Suprapubic skin (tissue), 4 donors: ENCODE measurements around the gene AJAP1. TPM values are rescaled to one million over a fixed set of nuclear protein-coding genes. Genes with fewer than 3 reads are reported as not detected.

ENCODE experiments used
- DNase-seq, 2 donors: peaks; one replicate each; pipeline ENCODE4 v3.0.0-alpha.2; 2019; ENCODE audit warnings: low spot score in 2 of 2
- H3K27ac ChIP-seq: fragments of 200-600 bp; sonication (generic); one replicate; pipeline ENCODE4 v1.5.1; 2019
- H3K27me3 ChIP-seq: fragments of 200-600 bp; sonication (generic); one replicate; pipeline ENCODE4 v1.5.1; 2019
- H3K36me3 ChIP-seq: fragments of 200-600 bp; sonication (generic); one replicate; pipeline ENCODE4 v1.5.1; 2019
- H3K4me1 ChIP-seq: fragments of 200-600 bp; sonication (generic); one replicate; pipeline ENCODE4 v1.5.1; 2019
- H3K4me3 ChIP-seq: fragments of 200-600 bp; sonication (generic); one replicate; pipeline ENCODE4 v1.5.1; 2019; ENCODE audit warnings: mild to moderate bottlenecking
- H3K9me3 ChIP-seq: fragments of 200-600 bp; sonication (generic); one replicate; pipeline ENCODE4 v1.5.1; 2019
- EP300 ChIP-seq: sonication (generic); formaldehyde crosslinking; IDR thresholded peaks from one replicate; pipeline ENCODE4 v1.6.1; 2017; ENCODE audit warnings: antibody characterized with exemption
- POLR2A ChIP-seq, 2 donors: fragments of 450-650 bp; IDR thresholded peaks; one replicate each; pipeline ENCODE4 v1.6.1; 2017; ENCODE audit warnings: antibody characterized with exemption in 2 of 2, mild to moderate bottlenecking in 2 of 2, moderate library complexity in 2 of 2
- POLR2AphosphoS5 ChIP-seq, 3 donors: sonication (generic); formaldehyde crosslinking; IDR thresholded peaks; one replicate each; pipeline ENCODE4 v1.6.1; 2017; ENCODE audit warnings: antibody characterized with exemption in 3 of 3
- WGBS: methylation state at CpG from one replicate; pipeline ENCODE4 v1.1.5; 2018; 5-methylcytosine and 5-hydroxymethylcytosine counted together
- total RNA-seq, 4 donors: library from RNA; depleted of rRNA; stranded (reverse); fragments of >200 nt; gene quantifications; one replicate each; pipeline ENCODE4 v1.1.0, GENCODE V29; 2016
- TF ChIP-seq, protein P1 (sequence below), 2 donors: fragments of 200-600 bp in 1 of 2; fragments of 450-650 bp in 1 of 2; sonication (generic) in 1 of 2; IDR thresholded peaks; one replicate each; pipeline ENCODE4 v1.5.1; 2016 to 2019; ENCODE audit warnings: antibody characterized with exemption in 2 of 2, mild to moderate bottlenecking in 1 of 2, moderate library complexity in 1 of 2

Gene AJAP1
- total RNA-seq, 4 donors from 2014 or later, result 0.11 to 2.3 (median 0.80) TPM

DNA sequence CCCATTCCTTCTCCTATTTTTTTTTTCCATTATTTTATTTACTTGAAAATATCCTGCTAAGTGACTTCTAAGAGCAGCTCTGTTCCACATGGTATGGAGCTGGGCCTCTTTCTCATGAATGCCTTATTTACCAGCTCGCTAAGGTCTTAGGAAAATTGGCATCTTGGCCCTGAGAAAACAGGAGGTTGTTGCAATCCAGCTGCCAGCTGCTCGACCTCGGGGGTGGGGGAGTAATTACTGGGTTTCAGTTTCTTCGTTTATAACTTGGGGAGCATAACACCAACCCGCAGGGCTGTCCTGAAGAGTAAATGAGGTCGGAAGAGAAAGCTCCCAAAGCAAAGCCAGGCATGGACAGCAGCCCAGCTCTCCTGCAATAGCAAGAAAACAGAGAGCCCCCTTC, 176.3 kb downstream of the AJAP1 start:
- no peak for DNase-seq
- WGBS, result 34% methylated on average over 6 of the region's 6 CpGs
- no peaks in the 10 kb centered on the region for H3K36me3 ChIP-seq
- no peak overlapping the region for H3K4me3 ChIP-seq
- H3K4me1 ChIP-seq, result no peaks in the 10 kb centered on the region
- no peak overlapping the region for H3K27ac ChIP-seq
- H3K27me3 ChIP-seq, result no peaks in the 10 kb centered on the region
- TF ChIP-seq EP300 (no peak), POLR2AphosphoS5 (IDR thresholded peaks at IDR 0.05) (no peak)
- TF ChIP-seq, protein P1, sequence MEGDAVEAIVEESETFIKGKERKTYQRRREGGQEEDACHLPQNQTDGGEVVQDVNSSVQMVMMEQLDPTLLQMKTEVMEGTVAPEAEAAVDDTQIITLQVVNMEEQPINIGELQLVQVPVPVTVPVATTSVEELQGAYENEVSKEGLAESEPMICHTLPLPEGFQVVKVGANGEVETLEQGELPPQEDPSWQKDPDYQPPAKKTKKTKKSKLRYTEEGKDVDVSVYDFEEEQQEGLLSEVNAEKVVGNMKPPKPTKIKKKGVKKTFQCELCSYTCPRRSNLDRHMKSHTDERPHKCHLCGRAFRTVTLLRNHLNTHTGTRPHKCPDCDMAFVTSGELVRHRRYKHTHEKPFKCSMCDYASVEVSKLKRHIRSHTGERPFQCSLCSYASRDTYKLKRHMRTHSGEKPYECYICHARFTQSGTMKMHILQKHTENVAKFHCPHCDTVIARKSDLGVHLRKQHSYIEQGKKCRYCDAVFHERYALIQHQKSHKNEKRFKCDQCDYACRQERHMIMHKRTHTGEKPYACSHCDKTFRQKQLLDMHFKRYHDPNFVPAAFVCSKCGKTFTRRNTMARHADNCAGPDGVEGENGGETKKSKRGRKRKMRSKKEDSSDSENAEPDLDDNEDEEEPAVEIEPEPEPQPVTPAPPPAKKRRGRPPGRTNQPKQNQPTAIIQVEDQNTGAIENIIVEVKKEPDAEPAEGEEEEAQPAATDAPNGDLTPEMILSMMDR (IDR thresholded peaks at IDR 0.05), result no peak
- H3K9me3 ChIP-seq, result no peaks in the 10 kb centered on the region

DNA sequence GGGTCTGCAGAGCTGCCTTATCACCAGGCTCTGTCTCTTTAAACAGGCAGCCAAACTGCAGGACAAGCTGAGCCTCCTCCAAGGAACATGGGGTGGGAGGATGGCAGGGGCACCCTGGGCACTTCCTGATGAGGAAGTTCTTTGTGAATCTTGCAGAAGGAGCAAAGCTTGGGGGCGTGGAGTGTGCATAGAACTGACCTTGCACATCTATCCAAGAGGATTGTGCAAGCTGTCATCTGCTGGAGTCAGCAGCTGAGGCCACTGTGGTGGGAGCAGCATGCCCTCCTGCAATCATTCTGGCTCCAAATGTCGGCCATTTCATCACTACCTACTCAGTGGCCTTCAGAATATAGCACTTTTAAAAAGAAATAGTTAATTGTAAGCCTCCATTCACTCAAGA, 182.2 kb downstream of the AJAP1 start:
- no CpG with 5 or more reads among the region's 2 CpGs for WGBS
- H3K36me3 ChIP-seq, result no peaks in the 10 kb centered on the region
- H3K27ac ChIP-seq, result no peak overlapping the region
- no peak overlapping the region for H3K4me3 ChIP-seq
- no peak for DNase-seq
- H3K27me3 ChIP-seq, result no peaks in the 10 kb centered on the region
- H3K9me3 ChIP-seq, result no peaks in the 10 kb centered on the region
- no peak for TF ChIP-seq EP300
- no peak for TF ChIP-seq POLR2AphosphoS5 (IDR thresholded peaks at IDR 0.05)
- TF ChIP-seq POLR2A (IDR thresholded peaks at IDR 0.05), result no peak
- TF ChIP-seq, protein P1 (IDR thresholded peaks at IDR 0.05), result no peak
- H3K4me1 ChIP-seq, result peaks cover 15% of the 10 kb centered on the region

DNA sequence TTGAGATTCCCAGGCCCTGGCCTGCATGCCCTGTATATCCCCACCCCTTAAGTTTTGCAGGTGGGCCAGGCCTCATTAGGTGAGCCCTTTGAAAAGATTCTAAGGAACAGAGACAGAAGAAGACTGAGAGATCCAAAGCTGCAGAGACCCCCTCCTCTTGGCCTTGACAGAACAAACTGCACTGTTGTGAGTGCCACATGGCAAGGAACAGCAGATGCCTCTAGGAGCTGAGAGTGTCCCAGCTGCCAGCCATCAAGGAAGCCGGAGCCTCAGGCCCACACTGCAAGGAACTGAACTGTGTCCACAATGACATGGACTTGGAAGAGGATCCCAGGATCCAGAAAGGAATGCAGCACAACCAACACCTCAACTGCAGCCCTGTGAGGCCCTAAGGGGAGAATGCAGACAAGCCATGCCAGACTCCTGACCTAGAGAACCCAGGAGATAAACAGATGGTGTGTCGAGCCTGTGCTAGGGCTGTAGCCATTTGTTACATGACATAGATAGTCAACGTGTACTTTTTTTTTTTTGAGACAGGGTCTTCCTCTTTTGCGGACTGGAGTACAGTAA, 182.7 kb downstream of the AJAP1 start:
- DNase-seq, result no peak
- Histone ChIP-seq H3K9me3 (no peaks in the 10 kb centered on the region), H3K36me3 (no peaks in the 10 kb centered on the region), H3K27me3 (no peaks in the 10 kb centered on the region), H3K4me3 (no peak overlapping the region), H3K27ac (no peak overlapping the region), H3K4me1 (peaks cover 15% of the 10 kb centered on the region)
- TF ChIP-seq POLR2A (IDR thresholded peaks at IDR 0.05), result no peak
- no peak for TF ChIP-seq EP300
- TF ChIP-seq, protein P1 (IDR thresholded peaks at IDR 0.05), result no peak
- TF ChIP-seq POLR2AphosphoS5 (IDR thresholded peaks at IDR 0.05), result no peak
- WGBS, result 40% methylated on average over 4 of the region's 4 CpGs

DNA sequence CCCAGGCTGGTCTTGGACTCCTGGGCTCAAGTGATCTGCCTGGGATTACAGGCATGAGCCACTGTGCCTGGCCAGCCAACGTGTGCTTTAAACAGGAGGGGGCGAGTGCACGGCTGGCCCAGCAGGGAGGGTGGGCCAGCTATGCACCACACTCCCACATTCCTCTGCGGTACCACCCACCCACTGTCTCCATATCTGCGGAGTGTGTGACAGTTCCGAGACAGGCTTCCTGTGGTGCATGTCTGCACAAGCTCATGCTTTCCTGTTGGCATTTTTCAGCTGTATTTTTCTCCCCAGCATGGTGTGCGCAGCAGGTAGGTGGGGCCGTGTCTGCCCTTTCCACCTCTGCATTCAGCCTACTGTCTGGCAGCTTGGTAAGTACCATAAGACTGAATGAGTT, 183.3 kb downstream of the AJAP1 start:
- H3K9me3 ChIP-seq, result no peaks in the 10 kb centered on the region
- H3K4me1 ChIP-seq, result peaks cover 15% of the 10 kb centered on the region
- no peak overlapping the region for H3K4me3 ChIP-seq
- DNase-seq, result no peak
- 42% methylated on average over 8 of the region's 8 CpGs for WGBS
- H3K27me3 ChIP-seq, result no peaks in the 10 kb centered on the region
- TF ChIP-seq POLR2AphosphoS5 (IDR thresholded peaks at IDR 0.05) (no peak), POLR2A (IDR thresholded peaks at IDR 0.05) (no peak), EP300 (no peak)
- TF ChIP-seq, protein P1 (IDR thresholded peaks at IDR 0.05), result no peak
- H3K36me3 ChIP-seq, result no peaks in the 10 kb centered on the region
- no peak overlapping the region for H3K27ac ChIP-seq

DNA sequence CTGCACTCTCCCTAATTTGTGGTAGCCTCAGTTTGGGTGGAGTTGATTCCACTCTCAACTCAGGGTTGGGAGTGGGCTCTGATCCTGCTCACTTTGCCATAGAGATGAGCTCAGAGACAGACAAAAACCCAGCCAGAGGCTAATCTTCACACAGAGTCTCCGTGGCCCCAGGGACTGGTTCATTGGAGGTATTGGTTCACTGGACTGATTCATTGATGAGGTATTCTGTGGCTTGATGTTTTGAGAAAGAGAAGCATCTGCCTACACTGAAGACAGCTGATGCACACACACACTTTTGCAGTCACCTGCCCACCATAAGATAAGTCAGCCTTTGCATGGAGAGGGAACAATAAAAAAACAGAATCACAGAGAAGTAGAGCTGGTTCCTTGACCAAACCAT, 183.8 kb downstream of the AJAP1 start:
- Histone ChIP-seq H3K36me3 (no peaks in the 10 kb centered on the region), H3K27ac (no peak overlapping the region), H3K4me1 (peaks cover 15% of the 10 kb centered on the region), H3K27me3 (no peaks in the 10 kb centered on the region), H3K9me3 (no peaks in the 10 kb centered on the region), H3K4me3 (no peak overlapping the region)
- TF ChIP-seq POLR2AphosphoS5 (IDR thresholded peaks at IDR 0.05) (no peak), EP300 (no peak), POLR2A (IDR thresholded peaks at IDR 0.05) (no peak)
- TF ChIP-seq, protein P1 (IDR thresholded peaks at IDR 0.05), result no peak
- 100% methylated on average over 1 of the region's 1 CpG for WGBS
- DNase-seq, result no peak
